Measurements from ENCODE around the gene MCF2L2.

DNA sequence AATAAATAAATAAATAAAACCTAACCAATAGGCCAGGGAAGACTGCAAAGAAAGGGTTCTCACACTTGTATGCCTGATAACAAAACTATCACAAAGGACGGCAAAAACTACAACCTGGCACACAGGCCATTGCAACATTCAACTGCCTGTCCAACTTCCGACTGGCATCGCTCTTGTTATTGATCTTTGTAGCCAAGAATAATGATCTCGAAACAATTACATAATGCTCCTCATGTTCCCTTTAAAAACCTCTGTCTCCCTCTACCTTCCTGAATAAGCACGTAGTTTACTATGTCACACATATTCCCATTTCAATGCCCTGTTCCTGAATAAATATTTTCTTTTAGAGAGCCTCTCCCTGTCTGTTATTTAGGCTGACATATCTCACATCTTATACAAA, 101.1 kb downstream of the MCF2L2 start:
- TF ChIP-seq POLR2A (IDR thresholded peaks at IDR 0.05; ENCODE audit: extremely low read depth, insufficient read length) (no peak), MYC (IDR thresholded peaks at IDR 0.05; ENCODE audit: low read depth, low read length) (no peak)
- TF ChIP-seq, protein P1, sequence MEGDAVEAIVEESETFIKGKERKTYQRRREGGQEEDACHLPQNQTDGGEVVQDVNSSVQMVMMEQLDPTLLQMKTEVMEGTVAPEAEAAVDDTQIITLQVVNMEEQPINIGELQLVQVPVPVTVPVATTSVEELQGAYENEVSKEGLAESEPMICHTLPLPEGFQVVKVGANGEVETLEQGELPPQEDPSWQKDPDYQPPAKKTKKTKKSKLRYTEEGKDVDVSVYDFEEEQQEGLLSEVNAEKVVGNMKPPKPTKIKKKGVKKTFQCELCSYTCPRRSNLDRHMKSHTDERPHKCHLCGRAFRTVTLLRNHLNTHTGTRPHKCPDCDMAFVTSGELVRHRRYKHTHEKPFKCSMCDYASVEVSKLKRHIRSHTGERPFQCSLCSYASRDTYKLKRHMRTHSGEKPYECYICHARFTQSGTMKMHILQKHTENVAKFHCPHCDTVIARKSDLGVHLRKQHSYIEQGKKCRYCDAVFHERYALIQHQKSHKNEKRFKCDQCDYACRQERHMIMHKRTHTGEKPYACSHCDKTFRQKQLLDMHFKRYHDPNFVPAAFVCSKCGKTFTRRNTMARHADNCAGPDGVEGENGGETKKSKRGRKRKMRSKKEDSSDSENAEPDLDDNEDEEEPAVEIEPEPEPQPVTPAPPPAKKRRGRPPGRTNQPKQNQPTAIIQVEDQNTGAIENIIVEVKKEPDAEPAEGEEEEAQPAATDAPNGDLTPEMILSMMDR (IDR thresholded peaks at IDR 0.05; ENCODE audit: low read depth, low read length): no peak
- TF ChIP-seq, protein P2, sequence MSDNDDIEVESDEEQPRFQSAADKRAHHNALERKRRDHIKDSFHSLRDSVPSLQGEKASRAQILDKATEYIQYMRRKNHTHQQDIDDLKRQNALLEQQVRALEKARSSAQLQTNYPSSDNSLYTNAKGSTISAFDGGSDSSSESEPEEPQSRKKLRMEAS (IDR thresholded peaks at IDR 0.05; ENCODE audit: low read depth, low read length): no peak

All from NB4 (cell line).